Activated naive CD4-positive, alpha-beta T cell treated with anti-CD3 and anti-CD28 coated beads, Interleukin-2, amount 50 U/mL, for 72 hours (primary cell): ENCODE measurements around the gene SLC17A9. TPM values are rescaled to one million over a fixed set of nuclear protein-coding genes. Genes with fewer than 3 reads are reported as not detected.

ENCODE experiments used
- ATAC-seq, 2 donors: fragments of 150-1000 bp; cut with Tn5 transposase; 2 replicates each; pipeline ENCODE4 v1.10.0; 2021; ENCODE audit warnings: mild to moderate bottlenecking in 2 of 2, moderate library complexity in 2 of 2
- DNase-seq, 2 donors: peaks; one replicate each; pipeline ENCODE4 v3.0.0; 2021 to 2022; ENCODE audit warnings: low spot score in 2 of 2
- H3K27ac Mint-ChIP-seq, 2 donors: one replicate each; pipeline ENCODE4 v1.8.0; 2022; ENCODE audit warnings: mild to moderate bottlenecking in 2 of 2, mixed read lengths in 2 of 2
- H3K36me3 Mint-ChIP-seq, 2 donors: one replicate each; pipeline ENCODE4 v1.8.0; 2022; ENCODE audit warnings: mixed read lengths in 2 of 2
- H3K9me3 Mint-ChIP-seq, 2 donors: one replicate each; pipeline ENCODE4 v1.8.0; 2022; ENCODE audit warnings: mixed read lengths in 2 of 2
- total RNA-seq, 2 donors: library from RNA; stranded (reverse); gene quantifications; one replicate each; pipeline ENCODE4 v1.2.3, GENCODE V29; 2022

SLC17A9 gene
- total RNA-seq, 2 donors from 2014 or later, result 17.5 to 22.0 TPM

GRCh38 chr20:62978561-62978943 lies 26.0 kb downstream of the SLC17A9 start:
- Mint-ChIP-seq H3K36me3 (no peaks in the 10 kb centered on the region), H3K9me3 (no peaks in the 10 kb centered on the region), H3K27ac (no peak overlapping the region)
- DNase-seq, result no peak
- ATAC-seq, result no peak

- Mint-ChIP-seq H3K36me3 (no peaks in the 10 kb centered on the region), H3K9me3 (no peaks in the 10 kb centered on the region), H3K27ac (no peak overlapping the region)
- no peak for ATAC-seq
- no peak for DNase-seq
Measured at GRCh38 chr20:62979310-62979709, 26.8 kb downstream of the SLC17A9 start.

DNA sequence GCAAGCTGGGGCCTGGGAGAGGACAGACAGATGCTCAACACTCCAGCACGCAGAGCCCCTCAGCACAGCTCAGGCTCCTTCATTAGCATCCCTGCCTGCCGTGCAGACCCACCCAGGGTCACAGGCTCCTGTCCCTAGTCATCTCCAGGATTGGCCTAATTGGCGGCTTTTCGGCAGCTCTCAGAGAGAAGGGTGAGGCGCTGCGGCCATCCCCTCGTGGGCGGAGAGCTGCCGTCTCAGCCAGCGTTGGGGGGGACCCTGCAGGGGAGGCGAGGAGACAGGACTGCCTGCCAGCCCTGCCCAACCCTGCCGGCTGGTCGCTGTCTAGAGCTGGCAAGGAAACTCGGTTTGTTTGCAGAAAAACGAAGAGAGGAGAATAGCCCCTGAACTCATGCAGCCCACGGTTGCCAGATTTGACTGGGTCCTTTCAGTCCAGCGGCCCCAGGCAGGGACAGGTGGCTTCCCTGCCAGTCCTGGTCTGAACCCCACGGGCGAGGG lies 27.4 kb downstream of the SLC17A9 start:
- DNase-seq (no peak), ATAC-seq (no peak)
- Mint-ChIP-seq H3K9me3 (no peaks in the 10 kb centered on the region), H3K27ac (no peak overlapping the region), H3K36me3 (no peaks in the 10 kb centered on the region)

DNA sequence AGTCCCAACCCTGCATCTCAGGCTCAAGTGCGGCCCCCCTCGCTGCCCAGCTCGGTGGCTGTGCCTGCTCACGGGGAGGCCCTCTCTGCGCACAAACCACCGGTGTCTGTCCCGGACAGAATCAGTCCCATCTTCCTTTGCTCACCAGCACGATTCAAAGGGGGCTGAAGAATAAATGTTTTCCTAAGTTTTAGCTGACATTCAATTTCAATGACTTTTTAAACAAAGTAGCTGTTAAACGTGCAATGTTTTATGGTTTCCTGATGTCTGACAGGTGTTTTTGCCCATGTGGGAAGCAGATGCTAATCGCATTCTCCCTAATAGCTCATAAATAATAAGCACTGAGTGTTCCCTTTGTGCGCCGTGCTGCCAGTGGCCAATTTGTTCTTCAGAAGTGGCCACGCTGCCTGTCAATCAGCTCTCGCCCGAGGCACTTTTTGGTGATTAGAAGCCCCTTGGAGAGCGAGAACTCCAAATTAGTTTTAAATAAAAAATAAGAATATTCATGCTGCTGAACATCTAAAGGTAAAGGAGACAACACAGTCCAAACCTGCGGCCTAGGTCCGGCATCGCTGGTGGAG lies 28.0 kb downstream of the SLC17A9 start:
- H3K36me3 Mint-ChIP-seq, result no peaks in the 10 kb centered on the region
- ATAC-seq (no peak), DNase-seq (no peak)
- H3K27ac Mint-ChIP-seq, result no peak overlapping the region
- no peaks in the 10 kb centered on the region for H3K9me3 Mint-ChIP-seq

GRCh38 chr20:62980970-62981369 lies 28.5 kb downstream of the SLC17A9 start:
- Mint-ChIP-seq H3K27ac (no peak overlapping the region), H3K36me3 (no peaks in the 10 kb centered on the region), H3K9me3 (no peaks in the 10 kb centered on the region)
- ATAC-seq (peak in 1 of 2 donors; percentile 28), DNase-seq (no peak)

- no peak for DNase-seq
- Mint-ChIP-seq H3K9me3 (no peaks in the 10 kb centered on the region), H3K36me3 (no peaks in the 10 kb centered on the region), H3K27ac (no peak overlapping the region)
- ATAC-seq, result no peak
Measured at GRCh38 chr20:62982124-62983075, 29.9 kb downstream of the SLC17A9 start.

GRCh38 chr20:62983210-62983609 lies 30.7 kb downstream of the SLC17A9 start:
- Mint-ChIP-seq H3K9me3 (no peaks in the 10 kb centered on the region), H3K36me3 (no peaks in the 10 kb centered on the region), H3K27ac (no peak overlapping the region)
- ATAC-seq (no peak), DNase-seq (no peak)

DNA sequence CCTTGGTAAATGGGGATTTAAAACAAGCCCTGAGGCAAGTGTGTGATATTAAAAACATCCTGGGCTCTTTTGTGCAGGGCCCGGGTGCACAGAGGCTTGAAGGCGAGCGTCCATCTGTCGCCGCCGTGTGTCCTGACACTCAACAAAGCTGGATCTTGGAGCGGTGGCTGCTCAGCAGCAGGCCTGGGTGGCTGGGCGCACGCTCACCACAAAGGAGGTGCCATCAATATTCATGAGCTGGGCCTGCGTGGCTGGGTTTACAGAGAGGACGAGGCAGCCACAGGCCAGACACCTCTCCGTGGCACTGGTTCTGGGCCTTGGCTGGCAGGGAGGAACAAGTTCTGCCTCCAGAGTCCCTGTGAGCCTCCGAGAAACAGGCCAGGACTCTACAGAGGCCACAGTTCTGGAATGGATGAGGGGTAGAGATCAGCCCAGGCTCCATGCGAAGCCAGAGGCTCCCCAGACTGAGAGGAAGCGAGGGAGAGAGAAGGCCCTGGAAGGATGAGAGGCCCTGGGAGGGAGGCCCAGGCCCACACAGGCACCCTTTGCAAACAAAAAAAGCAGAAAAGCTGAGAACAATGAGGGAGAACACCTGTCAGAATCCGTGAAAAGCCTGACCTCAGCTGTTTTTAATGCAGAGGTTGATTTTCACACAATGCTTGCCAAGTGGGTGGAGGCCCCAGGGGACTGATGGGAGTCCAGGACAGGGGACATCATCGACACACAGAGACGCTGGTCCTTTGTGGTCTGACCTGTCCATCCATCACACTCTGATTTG lies 32.3 kb downstream of the SLC17A9 start:
- Mint-ChIP-seq H3K27ac (no peak overlapping the region), H3K9me3 (no peaks in the 10 kb centered on the region), H3K36me3 (no peaks in the 10 kb centered on the region)
- DNase-seq, result no peak
- ATAC-seq, result no peak

GRCh38 chr20:62985444-62985778 lies 32.9 kb downstream of the SLC17A9 start:
- ATAC-seq (no peak), DNase-seq (no peak)
- H3K9me3 Mint-ChIP-seq, result no peaks in the 10 kb centered on the region
- H3K27ac Mint-ChIP-seq, result no peak overlapping the region
- H3K36me3 Mint-ChIP-seq, result no peaks in the 10 kb centered on the region

DNA sequence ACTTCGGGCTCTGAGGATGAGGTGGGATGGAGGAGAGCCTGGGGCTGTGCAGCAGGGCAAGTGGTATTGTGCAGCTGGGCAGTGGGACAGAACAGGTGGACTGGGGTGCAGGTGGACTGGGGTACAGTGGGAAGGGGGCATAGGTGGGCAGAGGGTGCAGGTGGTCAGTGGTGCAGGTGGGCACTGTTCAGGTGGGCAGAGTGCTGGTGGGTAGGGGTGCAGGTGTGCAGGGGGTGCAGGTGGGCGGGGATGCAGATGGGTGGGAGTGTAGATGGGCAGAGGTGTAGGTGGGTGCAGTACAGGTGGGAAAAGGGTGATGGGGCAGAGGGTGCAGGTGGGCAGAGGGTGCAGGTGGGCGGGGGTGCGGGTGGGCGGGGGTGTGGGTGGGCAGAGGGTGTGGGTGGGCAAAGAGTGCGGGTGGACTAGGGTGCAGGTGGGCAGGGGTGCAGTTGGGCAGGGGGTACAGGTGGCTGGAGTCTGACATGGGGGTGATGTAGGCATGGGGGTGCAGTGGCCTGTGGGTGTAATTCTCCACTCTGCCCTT lies 33.8 kb downstream of the SLC17A9 start:
- ATAC-seq, result no peak
- Mint-ChIP-seq H3K9me3 (no peaks in the 10 kb centered on the region), H3K27ac (no peak overlapping the region), H3K36me3 (no peaks in the 10 kb centered on the region)
- no peak for DNase-seq

DNA sequence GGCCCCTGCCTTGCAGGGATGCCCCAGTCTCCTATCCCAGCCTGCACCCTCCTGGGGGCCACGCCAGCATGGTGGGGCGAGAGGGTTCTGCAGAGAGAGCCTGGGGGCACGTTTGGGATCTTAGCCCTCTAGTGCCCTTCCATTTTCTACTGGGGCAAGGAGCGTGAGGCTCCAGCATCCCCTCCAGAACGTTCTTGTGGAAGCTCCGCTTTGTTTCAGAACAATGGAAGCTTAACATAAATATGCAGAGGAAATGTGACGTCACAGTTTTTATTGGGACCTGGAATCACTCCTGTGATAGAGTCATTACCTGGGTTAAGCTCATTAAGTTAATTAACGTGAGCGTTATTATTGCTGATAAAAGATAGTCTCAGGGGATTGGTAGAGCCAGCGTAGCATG lies 34.6 kb downstream of the SLC17A9 start:
- DNase-seq, result no peak
- Mint-ChIP-seq H3K36me3 (no peaks in the 10 kb centered on the region), H3K27ac (no peak overlapping the region), H3K9me3 (no peaks in the 10 kb centered on the region)
- ATAC-seq, result no peak

DNA sequence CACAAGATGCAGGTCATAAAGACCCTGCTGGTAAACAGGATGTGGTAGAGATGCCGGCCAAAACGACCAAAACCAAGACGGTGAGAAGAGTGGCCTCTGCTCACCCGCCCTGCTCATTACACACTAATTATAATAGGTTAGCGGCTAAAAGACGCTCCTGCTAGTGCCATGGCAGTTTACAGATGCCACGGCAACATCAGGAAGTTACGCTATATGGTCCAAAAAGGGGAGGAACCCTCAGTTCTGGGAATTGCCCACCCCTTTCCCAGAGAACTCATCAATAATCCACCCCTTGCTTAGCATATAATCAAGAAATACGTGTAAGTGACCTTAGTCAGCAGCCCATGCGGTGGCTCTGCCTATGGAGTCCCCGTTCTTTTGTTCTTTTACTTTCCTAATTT lies 36.7 kb downstream of the SLC17A9 start:
- Mint-ChIP-seq H3K36me3 (no peaks in the 10 kb centered on the region), H3K9me3 (no peaks in the 10 kb centered on the region), H3K27ac (peak overlapping the region in 1 of 2 donors; percentile 61)
- peak; percentile 74 to 81 for ATAC-seq
- no peak for DNase-seq

DNA sequence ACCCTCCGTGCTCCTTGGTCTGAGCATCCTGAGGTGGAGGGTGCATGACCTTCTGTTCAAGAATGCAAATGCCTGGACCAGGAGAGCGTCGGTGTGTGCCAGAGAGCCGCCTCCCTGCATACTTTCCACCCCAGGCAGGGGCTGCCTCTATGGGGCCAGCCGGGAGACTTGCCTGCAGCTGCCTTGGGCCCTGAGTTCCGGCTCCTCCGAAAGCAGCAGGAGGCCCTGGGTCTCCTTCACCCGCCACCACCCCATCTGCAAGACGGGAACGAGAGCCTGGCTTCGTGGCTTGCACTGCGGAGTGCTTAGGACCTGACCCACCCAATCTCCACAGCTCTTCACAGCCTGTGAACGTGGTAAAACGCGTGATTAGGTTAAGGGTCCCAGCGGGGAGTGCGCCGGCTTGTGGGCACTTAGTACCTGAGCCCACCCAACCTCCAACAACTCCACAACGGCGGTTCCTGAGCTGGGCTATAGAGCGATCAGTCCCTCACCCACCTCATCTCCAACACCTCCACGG lies 37.9 kb downstream of the SLC17A9 start:
- Mint-ChIP-seq H3K9me3 (no peaks in the 10 kb centered on the region), H3K36me3 (no peaks in the 10 kb centered on the region), H3K27ac (no peak overlapping the region)
- DNase-seq (no peak), ATAC-seq (no peak)

GRCh38 chr20:62991196-62991807 lies 38.8 kb downstream of the SLC17A9 start:
- H3K27ac Mint-ChIP-seq, result no peak overlapping the region
- DNase-seq, result no peak
- ATAC-seq, result no peak
- no peaks in the 10 kb centered on the region for H3K36me3 Mint-ChIP-seq
- no peaks in the 10 kb centered on the region for H3K9me3 Mint-ChIP-seq

GRCh38 chr20:62991863-62992262 lies 39.4 kb downstream of the SLC17A9 start:
- Mint-ChIP-seq H3K27ac (peak overlapping the region in 1 of 2 donors; percentile 15), H3K9me3 (no peaks in the 10 kb centered on the region), H3K36me3 (no peaks in the 10 kb centered on the region)
- ATAC-seq (no peak), DNase-seq (no peak)

DNA sequence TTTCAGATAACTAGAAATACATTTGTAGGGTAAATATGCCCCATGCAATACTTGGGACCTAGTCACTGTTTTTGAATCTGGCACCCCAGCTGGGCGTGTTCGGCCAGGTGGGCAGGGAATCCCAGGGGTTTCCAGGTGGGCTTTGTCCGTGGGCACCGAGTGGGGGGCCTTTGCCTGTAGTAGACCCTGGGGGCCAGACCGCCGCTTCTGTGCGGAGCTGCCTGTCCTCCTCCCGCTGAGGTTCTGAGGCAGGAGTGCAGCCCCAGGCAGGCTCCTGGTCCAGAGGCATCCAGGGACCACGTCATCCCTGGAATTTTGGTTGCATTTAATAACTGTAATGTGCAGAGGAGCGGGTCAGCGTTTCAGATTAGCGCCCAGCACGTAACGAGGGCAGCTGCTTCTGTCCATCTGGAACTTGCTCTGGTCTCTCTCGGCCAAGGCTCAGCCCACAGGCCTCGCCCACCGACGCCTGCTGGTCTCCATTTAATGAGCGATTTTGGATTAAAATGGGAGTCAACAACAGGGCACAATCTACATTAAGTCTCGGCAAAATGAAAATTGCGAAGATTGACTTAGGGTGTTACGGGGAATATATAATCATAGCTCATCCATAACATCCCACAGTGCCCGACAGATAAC lies 41.5 kb downstream of the SLC17A9 start:
- ATAC-seq (no peak), DNase-seq (no peak)
- H3K9me3 Mint-ChIP-seq, result no peaks in the 10 kb centered on the region
- no peak overlapping the region for H3K27ac Mint-ChIP-seq
- no peaks in the 10 kb centered on the region for H3K36me3 Mint-ChIP-seq
